ENCODE results near the gene CAMTA2. TPM values are rescaled to one million over a fixed set of nuclear protein-coding genes. Genes with fewer than 3 reads are reported as not detected.

The CAMTA2 gene
- total RNA-seq, 6 experiments from 2014 or later = 48.9 to 60.8 (median 54.1) TPM

- Mint-ChIP-seq H3K4me3 (no peak overlapping the region), H3K4me1 (ENCODE audit: low read depth) (no peaks in the 10 kb centered on the region), H3K9me3 (no peaks in the 10 kb centered on the region), H3K27ac (no peak overlapping the region), H3K27me3 (ENCODE audit: insufficient read depth) (no peaks in the 10 kb centered on the region; the same call in 1 of the 2 replicates), H3K36me3 (ENCODE audit: low read depth) (peaks cover 19% of the 10 kb centered on the region)
- TF ChIP-seq, protein P1, sequence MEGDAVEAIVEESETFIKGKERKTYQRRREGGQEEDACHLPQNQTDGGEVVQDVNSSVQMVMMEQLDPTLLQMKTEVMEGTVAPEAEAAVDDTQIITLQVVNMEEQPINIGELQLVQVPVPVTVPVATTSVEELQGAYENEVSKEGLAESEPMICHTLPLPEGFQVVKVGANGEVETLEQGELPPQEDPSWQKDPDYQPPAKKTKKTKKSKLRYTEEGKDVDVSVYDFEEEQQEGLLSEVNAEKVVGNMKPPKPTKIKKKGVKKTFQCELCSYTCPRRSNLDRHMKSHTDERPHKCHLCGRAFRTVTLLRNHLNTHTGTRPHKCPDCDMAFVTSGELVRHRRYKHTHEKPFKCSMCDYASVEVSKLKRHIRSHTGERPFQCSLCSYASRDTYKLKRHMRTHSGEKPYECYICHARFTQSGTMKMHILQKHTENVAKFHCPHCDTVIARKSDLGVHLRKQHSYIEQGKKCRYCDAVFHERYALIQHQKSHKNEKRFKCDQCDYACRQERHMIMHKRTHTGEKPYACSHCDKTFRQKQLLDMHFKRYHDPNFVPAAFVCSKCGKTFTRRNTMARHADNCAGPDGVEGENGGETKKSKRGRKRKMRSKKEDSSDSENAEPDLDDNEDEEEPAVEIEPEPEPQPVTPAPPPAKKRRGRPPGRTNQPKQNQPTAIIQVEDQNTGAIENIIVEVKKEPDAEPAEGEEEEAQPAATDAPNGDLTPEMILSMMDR (IDR thresholded peaks at IDR 0.05) = no peak
- DNase-seq = no peak
Observed at GRCh38 chr17:4974115-4974670, 13.3 kb downstream of the CAMTA2 start.

- peaks cover 19% of the 10 kb centered on the region for H3K36me3 Mint-ChIP-seq (ENCODE audit: low read depth)
- no peaks in the 10 kb centered on the region for H3K4me1 Mint-ChIP-seq (ENCODE audit: low read depth)
- no peak overlapping the region; the same call in 1 of the 2 replicates for H3K27ac Mint-ChIP-seq
Observed at GRCh38 chr17:4973256-4974114, 14.0 kb downstream of the CAMTA2 start.

DNA sequence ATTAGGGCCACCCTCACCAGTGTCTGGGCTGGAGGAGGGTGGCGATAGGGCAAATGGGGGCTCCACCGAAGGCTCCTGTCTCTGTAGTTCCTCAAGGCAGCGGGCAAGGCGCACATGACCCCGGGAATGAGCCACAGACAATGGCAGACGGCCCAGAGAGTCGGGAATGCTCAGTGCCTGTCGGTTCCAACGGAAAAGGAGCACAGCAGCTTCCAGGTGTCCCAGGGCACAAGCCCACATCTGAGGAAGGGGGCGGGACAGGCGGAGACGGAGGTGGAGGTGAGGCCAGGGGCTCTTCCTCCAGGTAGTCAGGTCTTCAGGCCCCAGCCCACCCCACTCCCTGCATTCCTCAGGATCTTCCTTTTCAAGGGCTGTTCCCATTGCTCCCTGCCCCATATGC is 14.7 kb downstream of the CAMTA2 start:
- H3K27me3 Mint-ChIP-seq (ENCODE audit: insufficient read depth) = peaks cover 3% of the 10 kb centered on the region; the same call in 1 of the 2 replicates
- TF ChIP-seq, protein P1 (IDR thresholded peaks at IDR 0.05) = no peak
- H3K4me1 Mint-ChIP-seq (ENCODE audit: low read depth) = no peaks in the 10 kb centered on the region
- DNase-seq = no peak
- H3K9me3 Mint-ChIP-seq = no peaks in the 10 kb centered on the region
- H3K27ac Mint-ChIP-seq = no peak overlapping the region
- H3K36me3 Mint-ChIP-seq (ENCODE audit: low read depth) = peaks cover 19% of the 10 kb centered on the region
- H3K4me3 Mint-ChIP-seq = no peak overlapping the region

More at GRCh38 chr17:4973256-4974114, 14.0 kb downstream of the CAMTA2 start:
- no peak for DNase-seq
- no peak overlapping the region for H3K4me3 Mint-ChIP-seq
- peaks cover 3% of the 10 kb centered on the region; the same call in 1 of the 2 replicates for H3K27me3 Mint-ChIP-seq (ENCODE audit: insufficient read depth)
- TF ChIP-seq, protein P1 (IDR thresholded peaks at IDR 0.05) = no peak
- H3K9me3 Mint-ChIP-seq = no peaks in the 10 kb centered on the region

DNA sequence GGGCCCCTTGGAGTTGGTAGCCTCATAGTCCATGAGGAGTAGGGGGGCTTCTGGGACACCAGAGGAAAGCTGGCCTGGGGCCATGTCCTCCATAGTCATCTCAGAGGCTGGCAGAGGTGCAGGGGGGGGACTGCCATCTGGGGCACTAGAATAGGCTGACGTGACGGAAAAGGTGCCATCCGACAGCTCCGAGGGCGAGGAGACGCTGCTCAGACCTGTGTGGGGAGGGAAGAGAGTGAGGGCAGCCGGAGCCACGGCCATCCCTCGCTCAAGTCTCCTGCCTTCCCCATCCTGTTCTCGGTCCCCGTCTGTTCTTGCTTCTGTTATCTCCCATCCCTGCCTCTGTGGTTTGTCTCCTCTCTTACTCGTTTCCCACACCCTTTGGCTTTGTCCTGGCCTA is 15.2 kb downstream of the CAMTA2 start:
- Mint-ChIP-seq H3K36me3 (ENCODE audit: low read depth) (peaks cover 19% of the 10 kb centered on the region), H3K9me3 (no peaks in the 10 kb centered on the region), H3K4me3 (no peak overlapping the region), H3K27ac (no peak overlapping the region), H3K27me3 (ENCODE audit: insufficient read depth) (peaks cover 3% of the 10 kb centered on the region; the same call in 1 of the 2 replicates), H3K4me1 (ENCODE audit: low read depth) (no peaks in the 10 kb centered on the region)
- TF ChIP-seq, protein P1 (IDR thresholded peaks at IDR 0.05) = no peak
- no peak for DNase-seq

GRCh38 chr17:4971826-4972225 is 15.6 kb downstream of the CAMTA2 start:
- Mint-ChIP-seq H3K4me3 (no peak overlapping the region), H3K9me3 (no peaks in the 10 kb centered on the region), H3K4me1 (ENCODE audit: low read depth) (no peaks in the 10 kb centered on the region), H3K27me3 (ENCODE audit: insufficient read depth) (peaks cover 3% of the 10 kb centered on the region; the same call in 1 of the 2 replicates), H3K36me3 (ENCODE audit: low read depth) (peaks cover 19% of the 10 kb centered on the region), H3K27ac (no peak overlapping the region)
- TF ChIP-seq, protein P1 (IDR thresholded peaks at IDR 0.05) = no peak
- DNase-seq = no peak
